GM19035 (cell line): ENCODE measurements around the gene CDC42EP5.

Experiments used
- ATAC-seq: cut with Tn5 transposase; IDR thresholded peaks from one replicate; pipeline ENCODE4 v1.9.1; 2021; ENCODE audit not compliant: unreplicated experiment

CDC42EP5 gene

GRCh38 chr19:54428323-54429175 lies 44.5 kb downstream of the CDC42EP5 start:
- ATAC-seq = no peak

DNA sequence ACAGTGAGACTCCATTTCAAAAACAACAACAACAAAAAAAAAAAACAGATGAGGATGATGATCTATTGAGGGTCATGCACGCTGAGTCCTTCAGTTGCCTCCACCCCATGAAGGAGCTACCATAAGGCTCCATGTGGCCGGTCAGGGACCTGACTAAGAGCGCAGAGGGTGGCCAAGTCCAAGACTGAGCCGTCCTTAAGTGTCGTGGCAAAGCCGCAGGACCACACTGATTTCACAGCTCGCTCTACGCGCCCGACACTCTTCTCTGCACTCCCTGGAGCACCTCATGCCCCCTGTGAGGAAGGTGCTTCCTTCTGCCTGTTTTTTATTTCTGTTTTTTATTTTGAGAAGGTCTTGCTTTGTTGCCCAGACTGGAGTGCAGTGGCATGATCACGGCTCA lies 45.5 kb downstream of the CDC42EP5 start:
- ATAC-seq = no peak

DNA sequence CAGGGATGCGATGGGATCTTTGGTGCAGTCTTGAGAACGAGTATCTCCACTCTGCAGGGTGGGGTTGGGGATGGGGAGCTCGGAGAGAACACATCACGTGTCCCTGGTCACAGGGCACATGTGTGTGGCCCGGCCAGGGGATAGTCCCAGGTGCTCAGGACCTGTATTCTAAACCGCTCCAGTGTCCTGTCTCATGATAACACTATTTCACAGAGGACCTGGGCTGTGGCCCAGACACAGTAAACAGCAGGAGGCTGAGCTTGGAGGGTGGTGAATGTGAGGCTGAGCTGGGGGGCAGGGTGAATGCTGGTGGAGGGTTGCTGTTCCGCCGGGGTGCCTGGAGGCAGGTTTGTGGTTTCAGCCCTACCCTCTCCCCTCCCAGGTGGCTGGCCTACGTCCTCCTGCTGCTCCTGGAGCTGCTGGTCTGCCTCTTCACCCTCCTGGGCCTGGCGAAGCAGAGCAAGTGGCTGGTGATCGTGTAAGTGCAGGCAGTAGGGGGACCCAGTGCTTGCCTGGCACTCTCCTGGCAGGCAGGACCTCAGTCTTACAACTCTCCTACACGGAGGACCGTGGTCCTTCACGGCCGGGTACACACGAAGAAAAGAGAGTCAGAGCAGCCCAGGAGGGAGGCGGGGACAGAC lies 46.7 kb downstream of the CDC42EP5 start:
- ATAC-seq = no peak

DNA sequence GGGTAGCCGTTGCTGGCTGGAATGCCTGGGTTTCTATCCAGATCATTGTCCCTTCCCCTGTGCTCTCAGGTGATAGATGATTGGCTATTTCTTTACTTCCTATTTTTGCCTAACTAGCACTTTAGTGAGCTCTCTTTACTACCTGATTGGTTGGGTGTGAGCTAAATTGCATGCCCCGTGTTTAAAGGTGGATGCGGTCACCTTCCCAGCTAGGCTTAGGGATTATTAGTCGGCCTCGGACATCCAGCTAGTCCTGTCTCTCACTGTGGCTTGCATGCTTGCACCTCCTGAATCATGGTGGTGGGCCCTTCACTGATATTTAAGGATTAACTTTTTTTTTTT lies 47.7 kb downstream of the CDC42EP5 start:
- no peak for ATAC-seq

- ATAC-seq = no peak
Observed at GRCh38 chr19:54424660-54425381, 48.3 kb downstream of the CDC42EP5 start.

GRCh38 chr19:54424201-54424600 lies 48.9 kb downstream of the CDC42EP5 start:
- ATAC-seq = no peak

GRCh38 chr19:54422136-54422535 lies 51.0 kb downstream of the CDC42EP5 start:
- no peak for ATAC-seq

- no peak for ATAC-seq
Observed at GRCh38 chr19:54421521-54421920, 51.6 kb downstream of the CDC42EP5 start.

GRCh38 chr19:54421169-54421516 lies 52.0 kb downstream of the CDC42EP5 start:
- no peak for ATAC-seq

DNA sequence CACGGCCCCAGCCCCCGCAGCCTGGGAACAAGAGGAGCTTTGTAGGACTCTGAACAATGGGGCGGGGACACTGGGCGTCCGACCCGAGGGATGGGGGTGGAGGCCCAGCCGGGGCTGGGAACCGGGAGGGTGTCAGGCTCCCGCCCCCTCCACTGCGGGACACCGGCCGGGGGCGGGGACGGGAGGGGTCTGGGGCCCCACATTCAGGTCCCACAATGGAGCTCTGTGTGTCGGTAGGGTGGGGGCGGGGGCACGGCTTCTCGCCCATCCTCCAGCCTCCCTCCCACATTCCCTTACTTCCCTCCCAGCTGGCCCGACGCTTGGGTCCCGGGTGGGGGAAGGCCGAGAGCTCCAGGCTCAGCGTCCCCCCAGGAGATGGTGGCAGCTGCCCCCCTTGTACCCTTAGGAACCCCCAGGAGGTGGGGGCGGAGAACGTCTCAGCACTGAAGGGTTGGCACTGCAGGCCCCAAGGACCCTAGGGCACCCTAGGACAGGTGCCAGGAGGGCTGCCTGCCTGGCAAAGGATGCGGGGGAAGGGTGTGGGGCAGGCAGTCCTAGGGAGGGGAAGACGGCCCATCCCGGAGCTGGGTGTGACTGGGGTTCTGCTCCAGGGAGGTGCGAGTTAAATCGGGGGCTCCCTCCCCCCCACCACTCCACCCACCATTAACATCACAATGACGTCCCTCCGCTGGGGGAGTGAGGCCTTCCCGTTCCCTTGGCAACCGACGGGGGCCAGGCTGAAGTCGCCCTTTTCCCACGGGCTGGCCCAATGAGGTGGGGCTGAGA lies 52.5 kb downstream of the CDC42EP5 start:
- ATAC-seq = no peak

DNA sequence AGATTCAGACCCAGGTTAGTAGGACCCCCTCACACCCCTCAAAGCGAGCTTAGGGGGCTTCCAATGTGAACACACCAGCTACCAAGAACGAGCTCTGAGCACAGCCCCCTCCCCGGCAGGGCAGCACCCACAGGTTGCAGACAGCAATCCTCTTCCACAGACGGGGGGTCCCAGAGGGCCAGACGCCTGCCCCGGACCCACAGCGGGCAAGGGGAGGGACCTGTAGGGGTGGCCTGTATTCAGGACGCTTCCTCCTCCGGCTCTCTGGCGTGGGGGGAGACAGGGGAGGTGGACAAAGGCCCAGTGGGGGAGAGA lies 53.1 kb downstream of the CDC42EP5 start:
- no peak for ATAC-seq

DNA sequence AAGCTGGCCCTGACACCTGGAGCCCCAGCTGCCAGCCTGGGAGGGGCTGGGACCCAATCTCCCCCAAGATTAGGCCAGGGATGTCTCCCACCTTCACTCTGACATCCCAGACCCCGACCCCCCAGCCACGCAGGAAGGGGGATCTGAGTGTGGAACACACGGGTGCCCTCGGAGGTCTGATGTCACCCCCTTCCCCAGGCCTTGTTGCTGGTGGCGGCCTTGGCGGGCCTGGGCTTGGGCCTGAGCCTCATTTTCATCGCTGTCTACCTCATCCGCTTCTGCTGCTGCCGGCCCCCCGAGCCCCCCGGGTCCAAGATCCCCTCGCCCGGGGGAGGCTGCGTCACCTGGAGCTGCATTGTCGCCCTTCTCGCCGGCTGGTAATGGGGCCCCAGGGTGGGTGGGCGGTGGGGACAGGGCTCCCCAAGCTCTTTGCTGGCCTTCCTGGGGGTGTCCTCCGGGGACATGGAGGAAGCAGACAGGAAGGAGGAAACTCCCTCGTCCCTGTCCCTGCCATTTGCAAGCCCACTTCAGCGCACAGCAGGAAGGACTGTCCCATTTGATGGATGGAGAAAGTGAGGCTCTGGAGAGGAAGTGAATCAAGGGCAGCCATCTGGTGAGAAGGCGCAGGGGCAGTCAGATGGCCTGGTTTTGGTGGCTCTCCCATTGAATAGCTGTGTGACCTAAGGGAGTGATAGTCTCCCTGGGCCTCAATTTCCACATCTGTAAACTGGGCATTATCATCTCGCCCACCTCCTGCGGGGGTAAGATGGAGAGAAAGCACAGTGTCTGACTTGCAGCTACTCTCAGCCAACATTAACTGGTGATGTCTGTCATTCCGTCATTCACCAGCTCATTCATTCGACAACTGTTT lies 53.9 kb downstream of the CDC42EP5 start:
- ATAC-seq = no peak

- ATAC-seq = no peak
Observed at GRCh38 chr19:54418030-54418929, 54.8 kb downstream of the CDC42EP5 start.

GRCh38 chr19:54416695-54417491 lies 56.2 kb downstream of the CDC42EP5 start:
- ATAC-seq = no peak

- ATAC-seq = no peak
Observed at GRCh38 chr19:54415901-54416673, 57.0 kb downstream of the CDC42EP5 start.

DNA sequence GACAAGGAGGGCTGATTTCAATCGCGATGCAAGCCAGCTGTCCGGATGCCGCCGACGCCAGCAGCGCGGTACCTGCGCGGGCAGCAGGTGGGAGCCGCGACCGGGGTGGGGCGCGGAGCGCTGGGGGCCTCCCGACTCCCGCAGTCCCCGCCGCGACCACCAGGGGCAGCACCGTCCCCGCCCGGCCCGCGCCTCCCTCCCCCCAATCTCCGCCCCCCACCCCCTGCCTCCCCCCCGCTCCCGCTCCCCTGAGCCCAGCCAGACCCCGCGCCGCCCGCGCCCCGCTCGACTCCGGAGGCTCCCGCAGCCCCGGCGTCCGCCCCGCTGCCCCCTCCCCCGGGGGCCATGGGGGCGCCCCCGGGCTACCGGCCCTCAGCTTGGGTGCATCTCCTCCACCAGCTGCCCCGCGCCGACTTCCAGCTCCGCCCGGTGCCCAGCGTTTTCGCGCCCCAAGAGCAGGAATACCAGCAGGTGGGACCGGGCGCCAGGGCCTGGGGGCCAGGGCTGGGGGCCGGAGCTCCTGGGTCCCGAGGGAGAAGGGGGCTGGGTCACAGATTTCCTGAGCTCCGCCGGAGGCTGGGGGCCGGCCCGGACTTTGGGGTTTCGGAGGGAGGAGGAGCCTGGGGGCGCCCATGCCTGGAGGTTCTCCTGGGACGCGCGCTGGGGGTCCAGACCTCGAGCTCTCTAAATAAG lies 57.7 kb downstream of the CDC42EP5 start, which contains the start of gene TTYH1:
Gene TTYH1 (plus strand): TSS at position 257 of the 693 bp plus-strand sequence. CDS start 89 bp downstream, at position 346.
- ATAC-seq = no peak
